Measurements from ENCODE around the gene ROPN1B.

The ROPN1B gene

DNA sequence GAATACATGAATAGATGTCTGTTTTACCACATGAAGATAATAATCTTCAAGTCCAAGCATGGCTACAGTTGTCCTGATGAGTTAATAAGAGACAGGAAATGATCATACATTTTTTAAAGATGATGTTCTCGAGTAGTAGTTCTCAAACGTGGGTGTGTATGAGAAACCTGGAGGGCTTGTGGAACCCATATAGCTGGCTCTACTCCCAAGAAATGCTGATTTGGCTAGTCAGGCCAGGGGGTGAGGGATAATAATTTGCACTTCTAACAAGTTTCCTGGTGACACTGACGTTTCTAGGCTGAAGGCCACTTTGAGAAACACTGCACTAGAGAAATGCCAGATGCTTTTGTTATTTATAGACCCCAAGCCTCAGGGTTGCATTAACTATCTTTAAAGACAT is 37.0 kb downstream of the ROPN1B start:
- no peak for DNase-seq

DNA sequence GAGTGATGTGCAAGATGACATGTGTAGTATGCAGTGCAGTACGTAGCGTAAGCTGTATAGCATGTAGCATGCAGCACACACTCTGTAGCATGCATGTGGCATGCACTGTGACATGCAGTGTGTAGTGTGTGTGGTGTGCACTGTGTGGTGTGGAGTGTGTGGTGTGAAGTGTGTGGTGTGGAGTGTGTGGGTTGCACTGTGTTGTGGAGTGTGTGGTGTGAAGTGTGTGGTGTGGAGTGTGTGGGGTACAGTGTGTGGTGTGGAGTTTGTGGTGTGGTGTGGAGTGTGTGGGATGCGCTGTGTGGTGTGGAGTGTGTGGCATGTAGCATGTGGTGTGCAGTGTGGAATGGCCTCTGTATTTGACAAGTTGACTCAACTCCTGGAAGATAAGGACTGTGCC is 39.2 kb downstream of the ROPN1B start:
- no peak for DNase-seq

DNA sequence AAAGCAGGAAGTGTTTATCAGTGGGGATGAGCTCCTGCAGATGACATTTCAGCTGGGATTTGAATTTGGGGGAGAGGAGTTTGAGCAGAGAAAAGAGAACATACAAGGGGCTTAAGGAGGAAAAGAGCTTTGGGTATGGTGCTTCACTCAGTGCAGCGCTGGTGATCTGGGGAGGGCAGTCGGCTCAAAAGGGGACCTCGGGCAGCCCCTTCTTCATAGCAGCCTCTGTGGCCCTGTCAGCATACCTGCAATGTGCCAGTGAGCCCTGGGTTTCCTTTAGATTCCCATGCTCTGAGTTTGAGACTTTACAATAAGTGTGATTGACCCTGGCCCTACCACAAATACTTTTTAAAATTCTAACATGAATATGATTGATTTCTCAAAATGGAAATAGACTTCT is 40.2 kb downstream of the ROPN1B start:
- no peak for DNase-seq

DNA sequence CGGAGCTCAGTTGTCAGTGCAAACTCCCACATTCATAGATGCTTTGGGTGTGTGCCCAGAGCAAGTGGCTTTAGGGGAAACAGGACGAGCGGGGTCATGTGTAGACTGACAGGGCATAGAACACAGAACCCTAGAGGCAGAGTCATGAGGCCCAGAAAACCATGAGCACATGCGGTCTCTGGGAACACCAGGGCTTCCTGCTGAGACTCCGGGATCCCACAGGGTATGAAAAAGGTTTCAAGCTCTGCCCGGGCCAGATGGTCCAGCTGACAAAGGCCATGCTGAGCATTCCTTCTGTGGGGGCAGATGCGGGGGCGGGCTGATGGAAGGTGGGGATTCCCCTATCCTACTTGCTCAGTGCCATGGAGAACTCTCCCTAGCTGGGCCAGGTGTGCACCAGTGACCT is 44.8 kb downstream of the ROPN1B start:
- no peak for DNase-seq

DNA sequence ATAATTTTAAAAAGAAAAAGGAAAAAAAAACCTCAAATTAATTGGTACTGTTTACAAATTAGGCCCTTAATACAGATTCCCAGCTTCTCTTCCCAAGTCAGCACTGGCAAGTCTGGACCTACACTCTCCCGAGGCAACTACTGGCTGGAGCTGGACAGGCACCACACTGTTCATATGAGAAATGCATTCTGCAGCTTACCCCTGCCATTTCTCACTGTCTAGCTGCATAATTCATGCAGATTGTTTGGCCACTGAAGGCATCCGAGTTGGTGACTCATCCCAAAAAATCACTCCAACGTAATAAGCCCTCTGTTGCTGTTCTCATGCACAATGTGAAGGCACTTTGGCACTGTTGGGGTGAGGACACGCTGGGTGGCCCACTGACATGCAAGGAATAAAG is 45.3 kb downstream of the ROPN1B start:
- no peak for DNase-seq

DNA sequence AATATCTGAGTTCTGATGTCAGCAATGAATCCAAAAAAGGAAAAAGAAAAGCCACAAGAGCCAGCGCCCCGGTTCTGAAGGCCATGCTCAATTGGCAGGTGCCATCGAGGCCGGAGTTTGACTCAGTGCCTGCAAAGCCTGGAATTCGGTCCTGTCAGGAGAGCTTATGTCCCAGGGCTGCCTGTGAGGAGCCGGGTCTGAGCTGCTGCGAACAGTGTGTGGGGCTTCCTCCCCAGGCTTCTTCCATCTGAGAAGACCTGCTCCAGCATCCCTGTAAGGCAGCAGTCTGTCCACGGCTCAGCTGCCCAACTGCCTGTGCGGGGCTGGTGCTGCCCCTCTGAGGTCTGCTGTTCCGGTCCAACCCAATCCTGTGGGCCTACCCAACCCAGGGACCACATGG is 46.1 kb downstream of the ROPN1B start:
- no peak for DNase-seq

DNA sequence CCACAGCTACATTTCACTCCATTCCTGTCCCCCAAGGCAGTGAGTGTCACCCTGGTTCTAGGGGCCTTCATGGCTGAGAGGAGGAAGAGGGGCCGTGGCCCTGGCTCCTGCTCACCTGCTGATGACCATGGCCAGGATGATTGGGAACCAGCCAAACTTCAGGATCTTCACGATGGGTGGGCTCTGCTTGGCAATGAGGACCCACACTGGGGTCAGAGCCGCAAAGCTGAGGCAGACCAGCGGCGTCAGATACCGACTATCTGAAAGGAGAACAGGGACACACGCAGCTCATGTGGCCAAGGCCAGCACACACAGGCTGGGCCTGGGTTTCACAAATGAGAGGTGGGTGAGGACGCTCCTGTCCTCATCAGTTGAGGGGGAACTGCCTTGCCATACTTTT is 47.6 kb downstream of the ROPN1B start:
- no peak for DNase-seq

DNA sequence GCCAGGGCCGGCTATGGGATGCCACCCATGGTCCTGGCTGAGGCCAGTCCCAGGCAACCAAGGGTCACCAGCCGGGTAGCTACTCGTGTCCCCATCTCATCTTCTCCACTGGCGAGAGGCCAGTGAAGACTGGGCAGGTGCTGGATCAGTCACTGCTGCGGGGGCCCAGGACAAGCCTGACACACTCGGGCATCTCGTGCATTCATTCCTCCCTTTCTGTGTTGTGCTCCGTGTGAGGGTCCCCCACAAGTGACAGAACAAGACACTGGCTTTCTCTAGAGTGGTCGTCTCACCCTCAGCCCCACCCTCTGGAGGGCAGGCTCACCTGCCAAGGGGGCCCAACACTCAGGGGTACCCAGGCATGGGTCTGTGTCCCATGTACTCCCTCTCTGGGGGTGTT is 48.4 kb downstream of the ROPN1B start:
- no peak for DNase-seq

DNA sequence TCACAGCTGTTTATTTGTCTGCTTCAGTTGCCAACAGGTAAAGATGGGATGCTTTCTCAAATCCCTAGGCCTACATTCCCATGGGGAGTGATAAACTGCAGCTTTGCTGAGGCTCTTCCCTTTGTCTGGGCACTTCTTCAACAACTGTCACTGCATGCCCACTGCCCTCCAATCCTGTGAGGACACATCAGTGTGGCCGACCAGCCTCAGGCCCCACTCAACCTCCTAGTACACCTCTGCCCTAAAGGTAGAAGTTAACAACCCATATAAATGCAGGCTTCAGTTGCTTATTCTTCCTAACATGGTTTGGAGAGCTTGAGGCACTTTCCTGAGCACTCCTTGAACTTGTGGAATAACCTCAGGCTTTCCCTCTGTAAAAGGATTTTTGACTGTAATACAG is 49.6 kb downstream of the ROPN1B start:
- no peak for DNase-seq

DNA sequence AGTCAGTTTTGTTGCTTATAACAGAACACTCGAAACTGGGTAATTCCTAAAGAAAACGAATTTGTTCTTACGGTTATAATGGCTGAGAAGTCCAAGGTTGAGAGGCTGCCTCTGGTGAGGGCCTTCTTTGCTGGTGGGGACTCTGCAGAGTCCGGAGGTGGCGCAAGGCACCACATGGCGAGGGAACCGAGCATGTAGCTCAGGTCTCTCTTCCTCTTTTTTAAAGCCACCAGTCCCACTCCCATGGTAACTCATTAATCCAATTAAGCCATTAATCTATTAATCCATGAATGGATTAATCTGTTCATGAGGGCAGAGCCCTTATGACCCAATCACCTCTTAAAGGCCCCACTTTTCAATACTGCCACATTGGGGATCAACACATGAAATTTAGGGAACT is 50.0 kb downstream of the ROPN1B start:
- no peak for DNase-seq

DNA sequence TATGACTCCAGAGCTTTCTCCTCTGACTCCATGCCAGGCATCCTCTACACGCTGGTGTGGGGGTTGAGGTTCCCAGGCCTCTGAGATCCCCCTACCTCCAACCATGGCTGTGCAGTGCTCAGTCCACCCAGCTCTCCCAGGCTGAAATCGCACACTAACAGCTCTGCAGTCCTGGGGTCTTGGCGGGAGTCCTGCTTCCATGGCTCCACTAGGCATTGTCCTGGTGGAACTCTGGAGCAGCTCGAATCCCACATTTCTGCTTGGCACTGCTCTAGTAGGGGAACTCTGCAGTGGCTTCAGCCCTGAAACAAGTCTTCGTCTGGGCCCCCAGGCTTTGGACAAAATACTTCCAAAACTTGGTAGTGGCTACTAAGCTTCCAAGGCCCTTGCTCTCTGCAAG is 50.7 kb downstream of the ROPN1B start:
- no peak for DNase-seq

DNA sequence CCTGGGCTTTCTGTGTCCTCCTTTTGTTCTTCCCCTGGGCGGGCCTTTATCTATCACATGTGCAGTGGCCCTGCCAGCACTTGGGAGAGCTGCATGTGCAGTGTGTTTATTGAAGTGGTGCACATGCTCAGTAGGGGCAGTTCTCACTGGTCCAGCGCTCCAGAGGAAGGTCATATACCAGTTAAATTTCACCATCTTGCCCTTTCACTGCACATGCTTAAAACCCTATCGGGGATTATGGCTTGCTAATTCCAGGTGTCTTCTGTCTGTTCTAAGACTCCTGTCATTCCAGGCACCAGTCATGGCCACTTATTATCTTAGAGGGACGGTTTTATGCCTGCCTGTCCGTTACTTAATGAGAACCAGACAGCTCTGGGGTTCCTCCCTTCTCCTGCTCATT is 52.2 kb downstream of the ROPN1B start:
- no peak for DNase-seq

DNA sequence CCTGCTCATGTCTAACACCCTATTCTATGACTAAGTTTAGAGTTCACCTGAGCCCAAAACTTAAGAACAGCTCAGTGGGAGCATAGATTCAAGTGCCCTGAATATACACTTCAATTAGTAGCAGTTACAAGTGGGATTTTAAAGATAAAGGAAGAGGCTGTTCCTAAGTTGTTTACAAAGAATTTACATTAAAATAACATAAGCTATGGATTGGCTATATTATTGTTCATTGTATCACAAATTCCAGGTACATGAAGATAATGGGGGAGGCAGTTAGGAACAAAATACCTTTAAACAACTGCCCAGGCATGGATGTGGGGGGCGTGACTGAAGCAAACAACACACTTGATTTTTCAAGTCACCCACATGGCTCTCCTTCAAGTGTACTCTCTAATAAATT is 52.7 kb downstream of the ROPN1B start:
- no peak for DNase-seq

DNA sequence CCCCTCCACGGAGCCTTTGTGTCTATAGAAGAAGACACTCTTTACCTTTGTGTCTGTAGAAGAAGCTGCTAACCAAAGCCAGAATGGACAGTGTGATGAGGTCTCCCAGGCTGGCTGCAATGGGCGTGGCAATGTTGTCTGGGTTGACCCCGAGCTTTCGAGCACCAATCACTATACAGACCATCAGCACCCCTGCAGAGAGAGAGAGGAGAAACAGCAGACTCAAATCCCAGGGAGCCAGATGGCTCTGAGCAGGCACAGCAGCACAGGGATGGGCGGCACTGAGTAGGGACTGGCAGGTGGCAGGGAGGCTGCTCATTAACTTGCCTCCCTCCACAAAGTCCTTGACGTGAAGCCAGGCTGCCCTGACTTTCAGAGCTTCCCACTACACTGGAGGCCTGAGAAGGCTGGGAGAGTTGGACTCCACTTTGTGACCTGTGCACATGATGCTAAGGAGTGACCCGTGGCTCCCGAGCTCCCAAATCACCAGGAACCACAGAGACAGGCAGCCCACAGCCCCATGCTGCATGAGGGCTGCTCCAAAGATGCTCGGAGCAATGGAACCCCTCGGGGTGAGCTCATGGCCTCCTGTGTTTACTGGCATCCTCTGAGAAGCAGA is 53.9 kb downstream of the ROPN1B start:
- DNase-seq, result no peak

DNA sequence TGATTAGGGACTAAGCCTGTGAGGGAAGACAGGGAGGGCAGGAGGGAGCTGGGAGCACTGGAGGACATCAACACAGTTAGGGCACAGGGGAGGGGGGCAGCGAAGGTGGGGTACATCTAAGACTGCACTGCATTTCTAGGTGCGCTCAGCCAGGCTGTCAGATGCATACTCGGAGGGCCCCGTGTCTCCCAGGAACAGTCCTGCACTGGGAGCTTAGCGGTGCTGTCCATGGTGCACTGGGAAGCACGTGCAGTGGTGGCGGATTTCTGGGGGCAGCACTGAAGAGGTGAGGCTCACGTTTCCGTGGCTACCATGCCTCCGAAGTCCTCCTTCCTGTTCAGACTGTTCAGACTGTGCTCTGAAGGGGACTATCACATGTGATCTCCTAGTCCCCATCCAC is 54.4 kb downstream of the ROPN1B start:
- no peak for DNase-seq

DNA sequence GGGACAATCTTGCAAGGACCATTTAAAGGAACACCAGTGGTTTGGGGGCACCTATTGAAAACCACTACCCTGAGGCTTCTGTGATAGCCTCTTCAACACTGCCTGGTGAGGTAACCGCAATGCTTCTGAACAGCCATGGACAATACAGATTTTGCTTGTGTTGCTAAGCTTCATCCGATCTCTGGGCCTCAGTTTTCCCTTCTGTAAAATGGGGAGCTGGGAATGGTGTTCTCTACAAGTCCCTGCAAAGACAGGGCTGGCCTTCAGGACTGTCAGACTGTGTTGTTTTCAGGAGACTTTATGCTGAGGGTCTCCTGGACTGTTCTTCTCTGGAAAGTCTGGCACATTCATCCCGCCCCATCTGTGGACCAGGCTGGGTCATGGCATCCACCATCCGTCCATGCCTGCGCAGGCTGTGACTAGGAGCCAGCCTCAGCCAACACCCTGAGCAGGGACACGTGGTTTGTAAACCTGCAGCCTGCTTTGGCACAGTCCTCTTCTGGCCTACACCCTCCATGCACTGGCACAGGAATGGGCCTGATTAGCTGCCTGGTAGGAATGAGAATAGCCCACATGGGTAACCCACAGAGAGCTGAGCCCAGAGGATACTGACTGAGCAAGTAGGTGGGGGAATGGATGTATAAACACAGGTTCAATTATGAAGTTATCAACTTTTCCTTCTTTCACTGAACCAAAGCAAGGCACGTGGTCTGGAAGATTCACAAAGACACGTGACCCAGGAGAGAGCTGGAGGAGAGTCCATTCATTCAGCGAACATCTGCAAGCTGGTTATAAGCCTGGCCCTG is 55.3 kb downstream of the ROPN1B start:
- DNase-seq, result no peak

DNA sequence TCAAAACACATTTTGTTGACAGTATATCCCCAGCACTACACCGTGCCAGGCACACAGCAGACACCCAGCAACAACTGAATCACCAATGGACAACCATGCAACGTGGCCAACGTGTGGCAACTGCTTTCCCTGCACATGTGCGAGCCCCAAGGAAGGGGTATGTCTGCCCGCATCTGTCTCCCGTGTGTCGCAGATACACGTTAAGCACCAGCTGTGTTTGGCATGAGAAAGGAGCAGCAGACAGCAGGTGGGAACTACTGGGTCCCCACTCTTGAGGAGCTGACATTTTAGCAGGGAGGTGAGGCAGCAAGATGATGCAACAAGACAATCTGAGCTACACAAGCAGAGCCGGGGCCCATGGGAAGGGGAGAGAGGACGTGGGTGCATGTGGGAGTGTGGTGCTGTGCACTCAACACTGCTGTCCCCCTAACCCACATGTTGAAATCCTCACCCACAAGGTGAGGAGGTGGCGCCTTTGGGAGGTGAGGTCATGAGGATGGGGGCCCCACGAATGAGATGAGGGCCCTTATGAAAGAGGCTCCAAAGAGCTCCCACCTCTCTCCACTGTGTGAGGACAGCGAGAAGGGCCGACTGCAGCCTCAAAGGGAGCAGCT is 56.2 kb downstream of the ROPN1B start:
- DNase-seq, result no peak

DNA sequence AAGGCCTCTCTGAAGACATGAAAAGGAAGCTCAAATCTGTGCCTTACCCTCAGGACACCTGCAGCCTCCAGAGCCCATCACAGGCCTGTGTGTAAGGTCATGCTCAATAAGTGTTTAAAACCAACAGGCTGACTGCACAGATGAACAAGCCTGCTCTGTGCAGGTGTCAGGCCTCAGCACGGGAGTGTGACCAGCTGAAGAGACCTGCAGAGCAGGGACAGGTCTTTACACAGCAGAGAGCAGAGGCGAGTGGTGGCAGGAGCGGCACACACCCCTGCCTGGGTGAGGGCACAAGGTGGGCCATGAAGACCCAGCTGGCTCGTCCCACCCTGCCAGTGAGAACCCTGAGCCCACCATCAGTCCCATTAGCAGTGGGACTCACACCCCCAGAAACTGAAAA is 56.9 kb downstream of the ROPN1B start:
- no peak for DNase-seq

DNA sequence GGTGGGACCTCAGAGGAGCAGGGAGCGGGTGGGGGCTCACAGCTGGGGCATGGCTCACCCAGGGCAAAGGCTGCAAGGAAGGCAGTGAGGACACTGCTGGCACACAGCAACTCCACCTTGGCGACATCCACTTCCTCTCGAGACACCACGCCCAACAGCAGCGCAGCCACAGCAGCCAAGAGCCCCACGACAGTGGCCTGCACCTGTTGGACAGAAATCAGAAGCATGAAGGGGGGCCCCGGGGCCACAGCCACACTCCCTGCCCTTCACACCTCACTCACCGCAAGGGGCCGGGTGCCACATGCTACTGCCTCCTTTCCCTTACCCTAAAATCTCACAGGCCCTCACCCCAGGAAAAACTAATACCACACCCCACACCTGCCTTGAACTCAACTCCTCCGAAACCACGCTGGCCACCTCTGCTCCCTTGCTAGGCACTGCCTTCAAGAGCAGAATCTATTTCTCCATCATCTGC is 57.3 kb downstream of the ROPN1B start:
- no peak for DNase-seq

DNA sequence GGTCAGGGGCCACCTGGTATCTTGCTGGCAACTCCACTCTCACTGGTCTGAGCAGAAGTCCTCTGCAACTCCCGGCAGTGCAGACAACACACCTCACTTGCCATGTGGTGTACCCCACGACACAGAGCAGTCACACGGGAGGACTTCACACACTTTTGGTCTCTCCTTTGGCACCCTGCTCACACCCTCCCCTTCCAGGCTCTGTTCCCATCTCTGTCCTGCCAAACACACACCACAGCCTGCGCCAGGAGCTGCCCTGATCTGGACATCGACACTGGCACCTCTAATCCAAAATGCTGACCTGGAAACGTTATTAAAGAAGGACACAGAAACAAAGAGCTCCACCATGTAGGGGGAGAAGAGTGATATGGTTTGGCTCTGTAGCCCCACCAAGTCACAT is 57.8 kb downstream of the ROPN1B start:
- no peak for DNase-seq

DNA sequence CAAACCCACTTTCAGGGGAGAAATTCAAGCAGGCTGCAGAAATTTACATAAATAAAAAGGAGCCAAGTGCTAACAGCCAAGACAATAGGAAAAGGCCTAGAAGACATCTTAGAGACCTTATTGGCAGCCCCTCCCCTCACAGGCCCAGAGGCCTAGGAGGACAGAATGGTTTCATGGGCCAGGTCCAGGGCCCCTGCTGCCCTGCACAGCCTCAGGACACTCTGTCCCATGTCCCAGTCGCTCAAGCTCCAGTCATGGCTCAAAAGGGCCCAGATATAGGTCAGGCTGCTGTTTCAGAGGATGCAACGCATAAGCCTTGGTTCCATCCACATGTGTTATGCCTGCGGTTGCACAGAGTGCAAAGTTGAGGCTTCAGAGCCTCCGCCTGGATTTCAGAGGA is 59.1 kb downstream of the ROPN1B start:
- no peak for DNase-seq

DNA sequence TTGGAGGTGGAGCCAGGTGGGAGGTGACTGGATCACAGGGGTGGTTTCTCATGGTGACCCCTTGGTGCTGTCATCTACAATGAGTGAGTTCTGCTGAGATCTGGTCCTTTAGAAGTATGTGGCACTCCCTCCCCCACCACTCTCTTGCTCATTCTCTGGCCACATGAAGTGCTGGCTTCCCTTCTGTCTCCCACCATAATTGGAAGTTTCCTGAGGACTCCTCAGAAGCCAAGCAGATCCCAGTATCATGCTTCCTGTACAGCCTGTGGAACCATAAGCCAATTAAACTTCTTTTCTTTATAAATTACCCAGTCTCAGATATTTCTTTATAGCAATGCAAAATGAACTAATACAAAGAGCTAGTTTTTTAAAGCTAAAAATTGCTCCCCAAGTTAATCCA is 60.3 kb downstream of the ROPN1B start:
- no peak for DNase-seq

DNA sequence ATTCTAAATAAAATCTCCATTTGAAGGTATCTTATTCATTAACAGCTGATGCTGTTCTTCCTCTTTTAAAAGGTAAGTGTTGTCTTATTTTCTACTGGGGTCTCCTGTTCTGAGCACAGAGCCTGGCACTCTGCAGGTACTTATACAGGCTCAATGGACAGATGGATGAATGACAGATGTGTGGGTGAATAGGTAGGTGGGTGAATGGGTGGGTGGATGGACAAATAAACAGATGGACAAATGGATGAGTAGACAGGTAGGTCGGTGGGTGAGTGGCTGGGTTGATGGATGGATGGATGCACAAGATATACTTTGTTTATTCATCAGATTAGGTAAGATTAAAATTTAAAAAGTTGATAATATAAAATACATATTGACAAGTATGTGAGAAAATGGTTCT is 61.5 kb downstream of the ROPN1B start:
- no peak for DNase-seq

DNA sequence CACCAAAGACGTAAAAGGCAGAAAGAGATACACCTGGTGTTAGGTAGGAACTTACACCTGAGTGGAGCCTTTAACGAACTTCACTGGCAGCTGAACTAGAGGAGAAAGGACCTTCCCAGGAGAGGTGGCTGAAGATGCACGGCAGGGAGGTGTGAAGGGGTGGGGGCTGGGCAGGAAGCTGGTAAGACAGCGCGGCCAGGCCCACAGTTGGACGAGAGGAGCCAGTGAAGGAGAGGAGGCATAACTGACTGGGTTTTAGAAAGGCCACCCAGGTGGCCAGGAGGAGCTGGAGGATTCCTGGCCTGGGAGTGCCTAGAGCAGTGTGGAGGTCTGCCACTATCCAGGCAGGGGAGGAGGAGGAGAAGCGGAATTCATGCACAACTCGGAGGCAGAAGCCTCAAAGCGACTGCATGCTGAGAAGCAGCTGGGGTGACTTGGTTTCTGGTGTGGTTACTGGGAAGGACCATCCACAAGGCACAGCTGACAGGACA is 63.0 kb downstream of the ROPN1B start:
- DNase-seq, result no peak
